Measurements from ENCODE around the gene ALDH3B1.

ALDH3B1 gene

DNA sequence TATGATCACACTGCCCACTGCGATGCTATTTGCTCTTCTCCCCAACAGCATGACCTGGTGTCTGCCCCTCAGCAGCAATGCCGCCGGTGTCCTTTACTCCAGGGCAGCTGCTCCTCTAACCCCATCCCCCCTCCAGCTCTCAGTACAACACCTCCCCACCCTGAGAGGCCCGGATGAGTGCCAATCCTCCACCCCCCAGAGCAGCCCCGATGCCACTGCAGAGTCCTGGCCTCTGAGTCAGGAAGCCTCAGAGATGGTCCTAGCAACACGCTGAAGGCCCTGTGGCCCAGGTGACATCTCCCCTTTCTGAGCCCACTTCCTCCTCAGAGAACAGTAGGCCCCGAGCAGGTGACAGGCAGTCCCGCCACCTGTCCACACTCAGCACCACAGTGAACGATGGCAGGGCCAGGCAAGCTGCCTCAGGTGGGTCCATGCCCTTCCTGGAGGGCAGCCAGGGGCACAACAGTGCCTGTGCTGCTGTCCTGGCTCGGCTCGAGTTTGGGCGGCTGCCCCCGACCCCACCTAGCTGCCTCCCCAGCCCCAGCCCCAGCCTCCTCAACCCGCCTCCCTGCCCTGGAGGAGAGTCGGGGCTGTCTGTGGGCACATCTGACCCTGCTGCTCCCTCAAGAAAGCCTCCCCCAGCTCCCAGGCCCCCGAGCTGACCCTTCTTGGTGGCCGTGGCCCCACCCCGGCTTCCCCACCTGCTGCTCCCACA lies 16.4 kb downstream of the ALDH3B1 start:
- H3K9me3 ChIP-seq (ENCODE audit: insufficient read depth, low read length), result no peaks in the 10 kb centered on the region
- no peak overlapping the region for H3K9ac ChIP-seq (ENCODE audit: low read length)
- no peak overlapping the region for H3K27ac ChIP-seq (ENCODE audit: low read depth, low read length)
- no peaks in the 10 kb centered on the region for H3K9me2 ChIP-seq (replicated peaks; ENCODE audit: insufficient read depth, low read length)
- H3K79me2 ChIP-seq (ENCODE audit: insufficient read depth, low read length), result peaks cover 8% of the 10 kb centered on the region
- no peak overlapping the region for H2AFZ ChIP-seq (ENCODE audit: low read depth, low read length, severe bottlenecking)
- no peaks in the 10 kb centered on the region; the same call in 1 of the 2 replicates for H3F3A ChIP-seq (ENCODE audit: insufficient read depth)
- TF ChIP-seq, protein P1, sequence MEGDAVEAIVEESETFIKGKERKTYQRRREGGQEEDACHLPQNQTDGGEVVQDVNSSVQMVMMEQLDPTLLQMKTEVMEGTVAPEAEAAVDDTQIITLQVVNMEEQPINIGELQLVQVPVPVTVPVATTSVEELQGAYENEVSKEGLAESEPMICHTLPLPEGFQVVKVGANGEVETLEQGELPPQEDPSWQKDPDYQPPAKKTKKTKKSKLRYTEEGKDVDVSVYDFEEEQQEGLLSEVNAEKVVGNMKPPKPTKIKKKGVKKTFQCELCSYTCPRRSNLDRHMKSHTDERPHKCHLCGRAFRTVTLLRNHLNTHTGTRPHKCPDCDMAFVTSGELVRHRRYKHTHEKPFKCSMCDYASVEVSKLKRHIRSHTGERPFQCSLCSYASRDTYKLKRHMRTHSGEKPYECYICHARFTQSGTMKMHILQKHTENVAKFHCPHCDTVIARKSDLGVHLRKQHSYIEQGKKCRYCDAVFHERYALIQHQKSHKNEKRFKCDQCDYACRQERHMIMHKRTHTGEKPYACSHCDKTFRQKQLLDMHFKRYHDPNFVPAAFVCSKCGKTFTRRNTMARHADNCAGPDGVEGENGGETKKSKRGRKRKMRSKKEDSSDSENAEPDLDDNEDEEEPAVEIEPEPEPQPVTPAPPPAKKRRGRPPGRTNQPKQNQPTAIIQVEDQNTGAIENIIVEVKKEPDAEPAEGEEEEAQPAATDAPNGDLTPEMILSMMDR (IDR thresholded peaks at IDR 0.05; ENCODE audit: insufficient read depth, low read length, poor library complexity, severe bottlenecking), result no peak
- TF ChIP-seq EZH2phosphoT487 (conservative IDR thresholded peaks at IDR 0.05; ENCODE audit: low read length), result no peak
- H3K27me3 ChIP-seq (ENCODE audit: low read length), result no peaks in the 10 kb centered on the region
- no peaks in the 10 kb centered on the region for H4K20me1 ChIP-seq (ENCODE audit: low read depth, low read length)
- no peaks in the 10 kb centered on the region for H3K36me3 ChIP-seq (ENCODE audit: low read length)
- no peak overlapping the region for H3K4me3 ChIP-seq (ENCODE audit: insufficient read depth, low read length, poor library complexity, severe bottlenecking)
- no peak overlapping the region for H3K4me2 ChIP-seq (ENCODE audit: low read depth, low read length, poor library complexity, severe bottlenecking)

DNA sequence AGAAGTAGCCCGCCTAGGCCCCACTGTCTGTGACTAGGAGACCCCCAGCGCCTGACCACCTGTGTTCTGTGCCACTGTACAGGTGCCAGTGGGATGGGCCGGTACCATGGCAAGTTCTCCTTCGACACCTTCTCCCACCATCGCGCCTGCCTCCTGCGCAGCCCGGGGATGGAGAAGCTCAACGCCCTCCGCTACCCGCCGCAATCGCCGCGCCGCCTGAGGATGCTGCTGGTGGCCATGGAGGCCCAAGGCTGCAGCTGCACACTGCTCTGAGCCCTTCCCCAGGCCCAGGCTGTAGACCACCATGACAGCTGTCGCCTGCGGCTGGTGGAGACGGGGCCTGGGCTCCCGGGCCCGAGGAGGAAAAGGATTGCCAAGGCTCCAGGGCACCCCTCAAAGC lies 17.5 kb downstream of the ALDH3B1 start:
- Histone ChIP-seq H3K9me3 (ENCODE audit: insufficient read depth, low read length) (no peaks in the 10 kb centered on the region), H3K4me3 (ENCODE audit: insufficient read depth, low read length, poor library complexity, severe bottlenecking) (no peak overlapping the region), H3K9me2 (replicated peaks; ENCODE audit: insufficient read depth, low read length) (no peaks in the 10 kb centered on the region), H3K9ac (ENCODE audit: low read length) (no peak overlapping the region), H3K4me2 (ENCODE audit: low read depth, low read length, poor library complexity, severe bottlenecking) (no peak overlapping the region), H3K79me2 (ENCODE audit: insufficient read depth, low read length) (peaks cover 19% of the 10 kb centered on the region), H3K36me3 (ENCODE audit: low read length) (no peaks in the 10 kb centered on the region), H3F3A (ENCODE audit: insufficient read depth) (no peaks in the 10 kb centered on the region; the same call in 1 of the 2 replicates), H3K27me3 (ENCODE audit: low read length) (no peaks in the 10 kb centered on the region), H3K27ac (ENCODE audit: low read depth, low read length) (no peak overlapping the region), H4K20me1 (ENCODE audit: low read depth, low read length) (no peaks in the 10 kb centered on the region), H2AFZ (ENCODE audit: low read depth, low read length, severe bottlenecking) (no peak overlapping the region)
- TF ChIP-seq EZH2phosphoT487 (conservative IDR thresholded peaks at IDR 0.05; ENCODE audit: low read length), result no peak
- TF ChIP-seq, protein P1 (IDR thresholded peaks at IDR 0.05; ENCODE audit: insufficient read depth, low read length, poor library complexity, severe bottlenecking), result no peak

DNA sequence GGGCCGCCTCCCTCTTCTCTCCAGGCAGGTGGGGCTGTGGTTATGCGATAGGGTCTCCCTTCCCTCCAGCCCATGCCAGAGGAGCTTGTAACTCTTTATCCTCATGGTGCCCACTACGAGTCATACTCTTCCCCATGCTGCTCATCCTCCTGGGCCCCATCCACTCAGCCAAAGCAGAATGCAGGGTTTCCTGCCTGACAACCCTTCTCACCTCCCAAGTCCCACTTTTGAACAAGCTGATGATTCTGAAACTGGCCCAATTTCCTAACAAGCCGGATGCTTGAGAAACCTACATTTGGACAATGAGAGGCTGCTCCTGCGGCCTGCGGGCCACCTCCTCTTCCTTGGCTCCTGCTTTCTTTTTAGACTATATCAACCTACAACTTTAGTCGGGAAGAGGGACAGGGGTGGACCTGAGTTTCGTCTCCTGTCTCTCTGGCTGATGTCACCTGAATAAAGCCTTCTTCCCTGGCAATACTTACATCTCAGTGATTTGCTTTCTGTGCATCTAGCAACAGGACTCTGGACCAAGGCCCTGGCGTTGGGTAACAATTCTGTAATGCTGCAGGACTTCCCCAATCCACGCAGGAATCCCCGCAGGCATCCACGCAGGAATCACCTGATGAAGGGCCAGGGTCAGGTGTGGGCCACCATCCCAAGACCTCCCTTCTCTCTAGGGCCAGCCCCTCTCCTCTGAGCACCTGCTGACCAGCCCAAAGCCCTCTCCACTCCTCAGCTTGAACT lies 18.8 kb downstream of the ALDH3B1 start:
- Histone ChIP-seq H3K27ac (ENCODE audit: low read depth, low read length) (no peak overlapping the region), H4K20me1 (ENCODE audit: low read depth, low read length) (no peaks in the 10 kb centered on the region), H3F3A (ENCODE audit: insufficient read depth) (no peaks in the 10 kb centered on the region; the same call in 1 of the 2 replicates), H3K79me2 (ENCODE audit: insufficient read depth, low read length) (peaks cover 19% of the 10 kb centered on the region), H3K9me2 (replicated peaks; ENCODE audit: insufficient read depth, low read length) (no peaks in the 10 kb centered on the region), H3K9me3 (ENCODE audit: insufficient read depth, low read length) (no peaks in the 10 kb centered on the region), H3K4me3 (ENCODE audit: insufficient read depth, low read length, poor library complexity, severe bottlenecking) (no peak overlapping the region), H3K4me2 (ENCODE audit: low read depth, low read length, poor library complexity, severe bottlenecking) (peak overlapping the region; percentile 66), H3K27me3 (ENCODE audit: low read length) (no peaks in the 10 kb centered on the region), H2AFZ (ENCODE audit: low read depth, low read length, severe bottlenecking) (no peak overlapping the region), H3K9ac (ENCODE audit: low read length) (peak overlapping the region; percentile 98; the same call in 1 of the 2 replicates), H3K36me3 (ENCODE audit: low read length) (no peaks in the 10 kb centered on the region)
- TF ChIP-seq EZH2phosphoT487 (conservative IDR thresholded peaks at IDR 0.05; ENCODE audit: low read length), result no peak
- TF ChIP-seq, protein P1 (IDR thresholded peaks at IDR 0.05; ENCODE audit: insufficient read depth, low read length, poor library complexity, severe bottlenecking), result no peak

Data from SU-DHL-6 (cell line).